Measurements from ENCODE around the gene EI24. TPM values are rescaled to one million over a fixed set of nuclear protein-coding genes. Genes with fewer than 3 reads are reported as not detected.
A peak's percentile ranks its signal among the peaks of the same experiment; 100 is the strongest.

The EI24 gene
- total RNA-seq, 2 donors from 2014 or later = 47.1 to 60.8 TPM

DNA sequence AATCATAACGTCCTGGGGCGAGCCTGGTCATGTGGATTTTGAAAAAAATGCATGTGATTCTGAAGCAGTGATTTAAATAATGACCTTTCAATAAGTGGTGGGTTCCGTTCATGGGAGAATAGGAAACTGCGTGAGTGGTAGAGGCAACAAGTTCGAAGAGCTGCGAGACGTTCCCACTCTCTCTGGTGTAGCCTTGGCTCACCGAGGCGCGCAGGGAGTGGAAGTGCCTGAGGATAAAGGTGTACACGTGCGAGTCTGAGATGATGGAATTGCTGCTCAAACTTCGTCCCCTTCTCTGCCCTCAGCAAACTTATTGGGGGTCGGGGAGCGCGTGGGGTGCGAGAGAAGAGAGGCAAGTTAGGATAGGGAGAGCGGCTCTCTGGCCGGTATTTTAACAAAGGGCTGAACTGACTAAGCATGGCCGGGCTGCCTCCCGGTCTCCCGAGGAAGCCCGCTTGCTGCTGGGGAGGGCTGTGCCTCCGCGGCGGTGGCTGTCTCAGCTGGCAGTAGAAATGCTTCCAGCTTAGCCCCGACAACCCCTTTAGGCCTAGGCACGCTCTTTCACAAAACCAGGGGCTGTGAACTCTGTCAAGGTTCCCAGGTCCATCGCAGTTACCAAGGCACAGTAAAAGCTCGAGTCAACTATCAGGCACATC, 22.5 kb downstream of the EI24 start:
- peak overlapping the region; percentile 85 for H3K4me3 Mint-ChIP-seq
- DNase-seq (ENCODE audit: low spot score) (peak; percentile 62), ATAC-seq (peak; percentile 7 to 21)
- H3K27ac Mint-ChIP-seq = peak overlapping the region; percentile 86 to 99
- no peaks in the 10 kb centered on the region for H3K27me3 Mint-ChIP-seq
- peaks cover 18% of the 10 kb centered on the region for H3K36me3 Mint-ChIP-seq
- H3K9me3 Mint-ChIP-seq = no peaks in the 10 kb centered on the region
- peaks cover 32 to 40% of the 10 kb centered on the region in 2 donors for H3K4me1 Mint-ChIP-seq (ENCODE audit: low read depth in 2 of 2)

- Mint-ChIP-seq H3K27me3 (no peaks in the 10 kb centered on the region), H3K9me3 (no peaks in the 10 kb centered on the region), H3K4me3 (peak within 1 kb of the TSS; percentile 85), H3K27ac (peak within 1 kb of the TSS; percentile 86 to 99), H3K36me3 (peaks cover 26% of the 10 kb centered on the region), H3K4me1 (ENCODE audit: low read depth in 2 of 2) (peaks cover 32 to 42% of the 10 kb centered on the region in 2 donors)
- DNase-seq (ENCODE audit: low spot score) (peak; percentile 99), ATAC-seq (peak; percentile 98 to 99)
These were observed 23.2 kb downstream of the EI24 start, which contains the start of gene STT3A for GRCh38 chr11:125592305-125593113. Gene STT3A, plus strand, starts transcription at chr11:125592852. Its CDS starts 3,064 bp downstream, at chr11:125595916.

DNA sequence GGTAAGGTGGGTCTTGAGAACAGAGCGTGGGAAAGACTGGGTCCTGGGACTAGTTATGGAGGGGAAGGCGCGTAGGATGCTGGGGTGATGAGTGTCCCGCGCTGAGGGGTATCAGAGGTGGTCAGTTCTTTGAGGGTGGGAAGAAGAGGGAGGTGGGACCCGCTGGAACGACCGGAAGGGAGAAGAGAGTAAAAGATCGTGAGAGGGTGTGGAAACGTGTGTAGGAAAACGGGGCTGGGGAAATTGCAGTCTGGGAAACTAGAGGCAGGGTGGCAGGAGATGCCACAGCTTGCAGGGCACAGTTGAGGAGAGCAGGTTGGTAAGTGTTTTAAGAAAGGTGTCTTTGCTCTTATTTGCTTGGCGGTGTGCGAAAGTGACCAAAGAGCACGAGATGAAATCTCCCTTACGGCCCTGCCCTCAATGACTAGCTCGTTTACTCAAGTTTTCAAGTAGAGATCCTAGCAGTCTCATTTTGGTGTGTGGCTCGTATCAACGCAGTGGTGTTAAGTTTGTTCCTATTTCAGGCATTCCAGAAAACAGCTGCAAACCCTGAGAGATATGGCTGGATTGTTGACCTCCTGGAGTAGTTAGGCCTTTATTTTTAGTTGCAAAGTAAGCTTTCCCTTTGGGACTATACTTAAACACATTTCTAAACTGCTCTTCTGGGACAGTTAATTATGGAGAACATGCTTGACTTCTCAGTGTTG, 24.0 kb downstream of the EI24 start:
- no peaks in the 10 kb centered on the region for H3K9me3 Mint-ChIP-seq
- ATAC-seq (peak in 1 of 2 donors; percentile 13), DNase-seq (ENCODE audit: low spot score) (no peak)
- H3K27me3 Mint-ChIP-seq = no peaks in the 10 kb centered on the region
- H3K4me3 Mint-ChIP-seq = peak overlapping the region; percentile 85
- peak overlapping the region; percentile 86 to 99 for H3K27ac Mint-ChIP-seq
- peaks cover 32 to 42% of the 10 kb centered on the region in 2 donors for H3K4me1 Mint-ChIP-seq (ENCODE audit: low read depth in 2 of 2)
- peaks cover 27% of the 10 kb centered on the region for H3K36me3 Mint-ChIP-seq

- H3K36me3 Mint-ChIP-seq = peaks cover 33% of the 10 kb centered on the region
- peak overlapping the region; percentile 13 for H3K4me3 Mint-ChIP-seq
- ATAC-seq = no peak
- DNase-seq (ENCODE audit: low spot score) = no peak
- no peaks in the 10 kb centered on the region for H3K9me3 Mint-ChIP-seq
- H3K27me3 Mint-ChIP-seq = no peaks in the 10 kb centered on the region
- peaks cover 35 to 42% of the 10 kb centered on the region in 2 donors for H3K4me1 Mint-ChIP-seq (ENCODE audit: low read depth in 2 of 2)
- H3K27ac Mint-ChIP-seq = peak overlapping the region; percentile 29 to 32
These were observed 25.7 kb downstream of the EI24 start for GRCh38 chr11:125594958-125595357.

- no peak overlapping the region for H3K27ac Mint-ChIP-seq
- no peaks in the 10 kb centered on the region for H3K9me3 Mint-ChIP-seq
- peaks cover 43% of the 10 kb centered on the region for H3K36me3 Mint-ChIP-seq
- ATAC-seq (no peak), DNase-seq (ENCODE audit: low spot score) (no peak)
- H3K27me3 Mint-ChIP-seq = no peaks in the 10 kb centered on the region
- no peak overlapping the region for H3K4me3 Mint-ChIP-seq
- peaks cover 9 to 12% of the 10 kb centered on the region in 2 donors for H3K4me1 Mint-ChIP-seq (ENCODE audit: low read depth in 2 of 2)
These were observed 31.4 kb downstream of the EI24 start for GRCh38 chr11:125600663-125601062.

- Mint-ChIP-seq H3K36me3 (peaks cover 42% of the 10 kb centered on the region), H3K27ac (no peak overlapping the region), H3K27me3 (no peaks in the 10 kb centered on the region), H3K4me3 (no peak overlapping the region), H3K9me3 (no peaks in the 10 kb centered on the region), H3K4me1 (ENCODE audit: low read depth in 2 of 2) (peaks cover 0 to 9% of the 10 kb centered on the region in 2 donors)
- no peak for ATAC-seq
- no peak for DNase-seq (ENCODE audit: low spot score)
These were observed 33.9 kb downstream of the EI24 start for GRCh38 chr11:125603207-125603606.

- peaks cover 0 to 8% of the 10 kb centered on the region in 2 donors for H3K4me1 Mint-ChIP-seq (ENCODE audit: low read depth in 2 of 2)
- H3K36me3 Mint-ChIP-seq = peaks cover 51% of the 10 kb centered on the region
- no peak overlapping the region for H3K27ac Mint-ChIP-seq
- DNase-seq (ENCODE audit: low spot score) (no peak), ATAC-seq (no peak)
- no peaks in the 10 kb centered on the region for H3K27me3 Mint-ChIP-seq
- H3K9me3 Mint-ChIP-seq = no peaks in the 10 kb centered on the region
- no peak overlapping the region for H3K4me3 Mint-ChIP-seq
These were observed 36.1 kb downstream of the EI24 start for GRCh38 chr11:125605417-125605816.

- Mint-ChIP-seq H3K4me1 (ENCODE audit: low read depth in 2 of 2) (peaks cover 6 to 17% of the 10 kb centered on the region in 2 donors), H3K27me3 (no peaks in the 10 kb centered on the region), H3K27ac (no peak overlapping the region), H3K36me3 (peaks cover 59% of the 10 kb centered on the region), H3K4me3 (no peak overlapping the region), H3K9me3 (no peaks in the 10 kb centered on the region)
- ATAC-seq (no peak), DNase-seq (ENCODE audit: low spot score) (no peak)
These were observed 40.3 kb downstream of the EI24 start for GRCh38 chr11:125609545-125609944.

- ATAC-seq (no peak), DNase-seq (ENCODE audit: low spot score) (no peak)
- Mint-ChIP-seq H3K36me3 (peaks cover 30% of the 10 kb centered on the region), H3K27ac (no peak overlapping the region), H3K27me3 (no peaks in the 10 kb centered on the region), H3K4me1 (ENCODE audit: low read depth in 2 of 2) (no peaks in the 10 kb centered on the region), H3K4me3 (no peak overlapping the region), H3K9me3 (no peaks in the 10 kb centered on the region)
These were observed 49.1 kb downstream of the EI24 start for GRCh38 chr11:125618383-125618782.

- Mint-ChIP-seq H3K27ac (no peak overlapping the region), H3K9me3 (no peaks in the 10 kb centered on the region), H3K4me1 (ENCODE audit: low read depth in 2 of 2) (peaks cover 17 to 18% of the 10 kb centered on the region in 2 donors), H3K36me3 (peaks cover 16% of the 10 kb centered on the region), H3K27me3 (no peaks in the 10 kb centered on the region), H3K4me3 (no peak overlapping the region)
- DNase-seq (ENCODE audit: low spot score) (no peak), ATAC-seq (no peak)
These were observed 52.7 kb downstream of the EI24 start for GRCh38 chr11:125621995-125622394.

DNA sequence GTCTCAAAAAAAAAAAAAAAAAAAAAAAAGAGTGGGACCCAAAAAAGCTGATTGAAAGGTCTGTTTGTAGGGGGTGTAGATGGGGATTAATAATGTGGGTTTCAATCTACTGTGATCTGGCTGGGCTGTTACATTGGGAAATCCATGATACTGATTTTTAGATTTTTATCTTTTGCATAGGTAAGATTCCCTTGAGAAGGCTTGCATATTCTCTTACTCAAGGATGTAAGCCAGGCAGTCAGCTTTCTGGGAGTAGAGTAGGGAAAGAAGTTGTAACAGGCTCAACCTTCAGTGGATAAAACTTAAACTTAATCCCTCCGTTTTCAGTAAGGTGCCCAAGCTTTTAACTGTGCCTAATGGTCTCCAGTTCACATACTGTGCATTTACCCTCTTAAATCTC, 53.8 kb downstream of the EI24 start:
- Mint-ChIP-seq H3K9me3 (no peaks in the 10 kb centered on the region), H3K27me3 (no peaks in the 10 kb centered on the region), H3K4me3 (no peak overlapping the region), H3K4me1 (ENCODE audit: low read depth in 2 of 2) (peaks cover 23 to 26% of the 10 kb centered on the region in 2 donors), H3K36me3 (peaks cover 23% of the 10 kb centered on the region), H3K27ac (no peak overlapping the region)
- ATAC-seq = no peak
- DNase-seq (ENCODE audit: low spot score) = no peak

DNA sequence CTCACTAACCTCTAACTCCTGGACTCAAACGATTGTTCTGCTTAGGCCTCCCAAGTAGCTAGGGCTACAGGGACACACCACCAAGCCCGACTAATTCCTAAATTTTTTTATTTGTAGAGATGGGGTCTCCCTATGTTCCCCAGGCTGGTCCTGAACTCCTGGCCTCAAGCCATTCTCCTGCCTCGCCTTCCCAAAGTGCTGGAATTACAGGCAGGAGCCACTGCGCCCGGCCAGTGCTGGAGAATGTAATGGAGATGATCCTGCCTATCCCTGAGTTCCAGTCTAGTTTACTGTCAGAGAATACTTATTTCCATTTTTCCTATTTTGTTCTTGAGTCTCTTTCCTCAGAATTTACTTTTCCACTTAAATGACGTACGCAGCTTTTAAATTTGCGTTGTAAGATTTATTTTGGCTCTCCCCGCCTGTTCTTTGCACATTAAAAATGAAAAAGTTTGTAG, 55.5 kb downstream of the EI24 start, which contains the start of gene CHEK1:
Gene CHEK1 (plus strand): TSS at position 408 of the 458 bp plus-strand sequence. CDS start 1,606 bp downstream, outside the sequence.
- no peaks in the 10 kb centered on the region for H3K9me3 Mint-ChIP-seq
- no peak for DNase-seq (ENCODE audit: low spot score)
- peaks cover 23 to 26% of the 10 kb centered on the region in 2 donors for H3K4me1 Mint-ChIP-seq (ENCODE audit: low read depth in 2 of 2)
- no peaks in the 10 kb centered on the region for H3K27me3 Mint-ChIP-seq
- peaks cover 19% of the 10 kb centered on the region for H3K36me3 Mint-ChIP-seq
- peak within 1 kb of the TSS; percentile 97 for H3K27ac Mint-ChIP-seq
- H3K4me3 Mint-ChIP-seq = peak within 1 kb of the TSS; percentile 90
- no peak for ATAC-seq

- peak overlapping the region; percentile 90 for H3K4me3 Mint-ChIP-seq
- H3K9me3 Mint-ChIP-seq = no peaks in the 10 kb centered on the region
- DNase-seq (ENCODE audit: low spot score) (no peak), ATAC-seq (no peak)
- H3K36me3 Mint-ChIP-seq = peaks cover 15% of the 10 kb centered on the region
- peak overlapping the region; percentile 97 for H3K27ac Mint-ChIP-seq
- H3K4me1 Mint-ChIP-seq (ENCODE audit: low read depth in 2 of 2) = peaks cover 23 to 26% of the 10 kb centered on the region in 2 donors
- H3K27me3 Mint-ChIP-seq = no peaks in the 10 kb centered on the region
These were observed 56.0 kb downstream of the EI24 start for GRCh38 chr11:125625225-125625629.
